HepG2 (cell line): ENCODE results near the gene MMUT. TPM values are rescaled to one million over a fixed set of nuclear protein-coding genes. Genes with fewer than 3 reads are reported as not detected.

Experiments
- CHD2 ChIP-seq: IDR thresholded peaks from 2 replicates; pipeline ENCODE4 v1.6.1; 2011; ENCODE audit warnings: low read depth, low read length, improper control_type of control experiment
- FOXM1 ChIP-seq: sonication (generic); formaldehyde crosslinking; IDR thresholded peaks from 2 replicates; pipeline ENCODE4 v1.5.0; 2020; ENCODE audit warnings: missing genetic modification reagents
- HCFC1 ChIP-seq: fragments of 150-350 bp; IDR thresholded peaks from 2 replicates; pipeline ENCODE4 v1.6.1; 2014; ENCODE audit warnings: low read depth, low read length
- HNRNPL ChIP-seq: fragments of 200-400 bp; formaldehyde crosslinking; IDR thresholded peaks from 2 replicates; pipeline ENCODE4 v1.6.1; 2017; ENCODE audit warnings: mild to moderate bottlenecking, low read depth, low read length
- KLF12 ChIP-seq: sonication (generic); formaldehyde crosslinking; IDR thresholded peaks from 2 replicates; pipeline ENCODE4 v1.4.0; 2020; ENCODE audit warnings: missing genetic modification reagents, borderline replicate concordance
- LCORL ChIP-seq, 2 experiments: fragments of 450-650 bp in 1 of 2; sonication (generic) in 1 of 2; formaldehyde crosslinking in 1 of 2; IDR thresholded peaks; 2 replicates each; pipeline versions ENCODE4 v1.5.0 to v1.6.1; 2017 to 2020; ENCODE audit warnings: antibody characterized with exemption in 1 of 2, missing genetic modification reagents in 1 of 2
- MAFG ChIP-seq: sonication (generic); formaldehyde crosslinking; IDR thresholded peaks from 2 replicates; pipeline ENCODE4 v1.5.1; 2020; ENCODE audit warnings: mild to moderate bottlenecking, missing genetic modification reagents
- NFKB2 ChIP-seq: sonication (generic); formaldehyde crosslinking; IDR thresholded peaks from 2 replicates; pipeline ENCODE4 v1.4.0; 2020; ENCODE audit warnings: missing genetic modification reagents, borderline replicate concordance
- NPAS2 ChIP-seq: sonication (generic); formaldehyde crosslinking; IDR thresholded peaks from 2 replicates; pipeline ENCODE4 v1.8.0; 2022; ENCODE audit warnings: mild to moderate bottlenecking, missing genetic modification reagents, borderline replicate concordance
- PAF1 ChIP-seq: IDR thresholded peaks from 2 replicates; pipeline ENCODE4 v1.6.1; 2016; ENCODE audit warnings: missing genetic modification reagents, missing compliant biosample characterization
- RBM22 ChIP-seq: fragments of 200-400 bp; formaldehyde crosslinking; optimal IDR thresholded peaks from 2 replicates; pipeline ENCODE3; 2017; ENCODE audit warnings: mild to moderate bottlenecking, low read length, moderate library complexity
- REPIN1 ChIP-seq: sonication (generic); formaldehyde crosslinking; IDR thresholded peaks from 2 replicates; pipeline ENCODE4 v1.8.0; 2022; ENCODE audit warnings: missing genetic modification reagents, low read depth, mild to moderate bottlenecking, borderline replicate concordance
- SIN3B ChIP-seq: fragments of 150-350 bp; IDR thresholded peaks from 2 replicates; pipeline ENCODE4 v1.6.1; 2014; ENCODE audit warnings: low read length
- THYN1 ChIP-seq: sonication (generic); formaldehyde crosslinking; IDR thresholded peaks from 2 replicates; pipeline ENCODE4 v1.8.1; 2023; ENCODE audit warnings: low read depth, mild to moderate bottlenecking, moderate library complexity, missing genetic modification reagents, borderline replicate concordance
- ZBTB1 ChIP-seq: sonication (generic); formaldehyde crosslinking; IDR thresholded peaks from 2 replicates; pipeline ENCODE4 v1.4.0; 2020; ENCODE audit warnings: missing genetic modification reagents, borderline replicate concordance
- ZBTB38 ChIP-seq: sonication (generic); formaldehyde crosslinking; IDR thresholded peaks from 2 replicates; pipeline ENCODE4 v1.5.1; 2020; ENCODE audit warnings: mild to moderate bottlenecking, missing genetic modification reagents
- ZNF20 ChIP-seq: sonication (generic); formaldehyde crosslinking; IDR thresholded peaks from 2 replicates; pipeline ENCODE4 v1.4.0; 2020; ENCODE audit warnings: mild to moderate bottlenecking, moderate library complexity, missing genetic modification reagents
- ZNF556 ChIP-seq: sonication (generic); formaldehyde crosslinking; IDR thresholded peaks from 2 replicates; pipeline ENCODE4 v1.4.0; 2020; ENCODE audit warnings: mild to moderate bottlenecking, missing genetic modification reagents, borderline replicate concordance
- ZNF879 ChIP-seq: sonication (generic); formaldehyde crosslinking; IDR thresholded peaks from 2 replicates; pipeline ENCODE4 v1.8.1; 2023; ENCODE audit warnings: missing genetic modification reagents
- ZZZ3 ChIP-seq: sonication (generic); formaldehyde crosslinking; IDR thresholded peaks from 2 replicates; pipeline ENCODE4 v1.4.0; 2020; ENCODE audit warnings: missing genetic modification reagents, mild to moderate bottlenecking, borderline replicate concordance
- polyA plus RNA-seq, 8 experiments: library from polyadenylated mRNA; depleted of rRNA in 3 of 8; stranded (reverse) in 7 of 8; unstranded in 1 of 8; fragments of >200 nt; fragmentation: Illumina TruSeq in 4 of 8; extraction: Trizol in 4 of 8; gene quantifications; 2 replicates each; pipeline versions ENCODE4 v1.2.1 to v1.2.3, GENCODE V29; 2011 to 2016; ENCODE audit warnings: low read depth in 4 of 8, missing spikeins in 1 of 8, mixed read lengths in 1 of 8; ENCODE audit not compliant: insufficient read depth in 1 of 8
- total RNA-seq, 5 experiments: library from RNA; depleted of rRNA; stranded (reverse); fragments of >200 nt; fragmentation: Illumina TruSeq; extraction: Trizol; gene quantifications; 2 replicates each; pipeline ENCODE4 v1.2.3, GENCODE V29; 2016; ENCODE audit warnings: low read depth in 1 of 5
- TF ChIP-seq, protein P1 (sequence below): sonication (generic); formaldehyde crosslinking; IDR thresholded peaks from 2 replicates; pipeline ENCODE4 v1.4.0; 2020; ENCODE audit warnings: missing genetic modification reagents
- TF ChIP-seq, protein P2 (sequence below): sonication (generic); formaldehyde crosslinking; IDR thresholded peaks from 2 replicates; pipeline ENCODE4 v1.8.1; 2022; ENCODE audit warnings: low read depth, mild to moderate bottlenecking, missing genetic modification reagents
- TF ChIP-seq, protein P3 (sequence below): sonication (generic); formaldehyde crosslinking; IDR thresholded peaks from 2 replicates; pipeline ENCODE4 v1.5.0; 2020; ENCODE audit warnings: mild to moderate bottlenecking, low read depth, missing genetic modification reagents, borderline replicate concordance
- TF ChIP-seq, protein P4 (sequence below): sonication (generic); formaldehyde crosslinking; IDR thresholded peaks from 2 replicates; pipeline ENCODE4 v1.5.0; 2020; ENCODE audit warnings: mild to moderate bottlenecking, missing genetic modification reagents
- TF ChIP-seq, protein P5 (sequence below): sonication (generic); formaldehyde crosslinking; IDR thresholded peaks from 2 replicates; pipeline ENCODE4 v1.5.1; 2020; ENCODE audit warnings: missing genetic modification reagents, mild to moderate bottlenecking, borderline replicate concordance

MMUT gene
- total and polyA plus RNA-seq, 2 of the 13 experiments (the other 11 are each of a cell fraction or from before 2014, with no cell fraction given): 16.1 to 20.5 TPM

DNA sequence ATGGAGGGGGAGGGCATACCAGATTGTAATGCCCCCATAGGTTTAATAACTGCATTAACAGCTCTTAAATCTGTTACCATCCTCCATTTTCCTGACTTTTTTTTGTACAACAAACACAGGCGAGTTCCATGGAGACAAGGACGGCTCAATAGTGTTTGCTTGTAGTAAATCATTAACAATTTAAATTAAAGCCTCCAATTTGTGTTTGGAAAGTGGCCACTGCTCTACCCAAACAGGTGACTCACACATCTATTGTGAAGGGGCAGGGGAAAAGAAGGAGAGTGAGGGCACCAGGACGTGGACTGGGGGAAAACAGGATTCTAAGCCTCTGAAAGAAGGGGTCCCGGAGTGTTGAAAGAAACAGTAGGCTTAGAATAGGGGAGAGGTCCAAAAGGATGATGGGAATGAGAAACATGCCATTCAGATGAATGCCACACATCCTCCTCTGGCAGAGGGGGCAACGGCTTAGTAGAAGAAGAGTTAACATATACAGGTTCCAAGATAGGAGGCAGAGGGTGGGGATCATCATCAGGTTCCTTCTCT, 43.6 kb upstream of the MMUT start (continued):
- no peak for TF ChIP-seq ZNF556 (CRISPR knock-in tag)
- TF ChIP-seq, protein P1, sequence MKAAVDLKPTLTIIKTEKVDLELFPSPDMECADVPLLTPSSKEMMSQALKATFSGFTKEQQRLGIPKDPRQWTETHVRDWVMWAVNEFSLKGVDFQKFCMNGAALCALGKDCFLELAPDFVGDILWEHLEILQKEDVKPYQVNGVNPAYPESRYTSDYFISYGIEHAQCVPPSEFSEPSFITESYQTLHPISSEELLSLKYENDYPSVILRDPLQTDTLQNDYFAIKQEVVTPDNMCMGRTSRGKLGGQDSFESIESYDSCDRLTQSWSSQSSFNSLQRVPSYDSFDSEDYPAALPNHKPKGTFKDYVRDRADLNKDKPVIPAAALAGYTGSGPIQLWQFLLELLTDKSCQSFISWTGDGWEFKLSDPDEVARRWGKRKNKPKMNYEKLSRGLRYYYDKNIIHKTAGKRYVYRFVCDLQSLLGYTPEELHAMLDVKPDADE (CRISPR knock-in tag): no peak
- TF ChIP-seq, protein P2, sequence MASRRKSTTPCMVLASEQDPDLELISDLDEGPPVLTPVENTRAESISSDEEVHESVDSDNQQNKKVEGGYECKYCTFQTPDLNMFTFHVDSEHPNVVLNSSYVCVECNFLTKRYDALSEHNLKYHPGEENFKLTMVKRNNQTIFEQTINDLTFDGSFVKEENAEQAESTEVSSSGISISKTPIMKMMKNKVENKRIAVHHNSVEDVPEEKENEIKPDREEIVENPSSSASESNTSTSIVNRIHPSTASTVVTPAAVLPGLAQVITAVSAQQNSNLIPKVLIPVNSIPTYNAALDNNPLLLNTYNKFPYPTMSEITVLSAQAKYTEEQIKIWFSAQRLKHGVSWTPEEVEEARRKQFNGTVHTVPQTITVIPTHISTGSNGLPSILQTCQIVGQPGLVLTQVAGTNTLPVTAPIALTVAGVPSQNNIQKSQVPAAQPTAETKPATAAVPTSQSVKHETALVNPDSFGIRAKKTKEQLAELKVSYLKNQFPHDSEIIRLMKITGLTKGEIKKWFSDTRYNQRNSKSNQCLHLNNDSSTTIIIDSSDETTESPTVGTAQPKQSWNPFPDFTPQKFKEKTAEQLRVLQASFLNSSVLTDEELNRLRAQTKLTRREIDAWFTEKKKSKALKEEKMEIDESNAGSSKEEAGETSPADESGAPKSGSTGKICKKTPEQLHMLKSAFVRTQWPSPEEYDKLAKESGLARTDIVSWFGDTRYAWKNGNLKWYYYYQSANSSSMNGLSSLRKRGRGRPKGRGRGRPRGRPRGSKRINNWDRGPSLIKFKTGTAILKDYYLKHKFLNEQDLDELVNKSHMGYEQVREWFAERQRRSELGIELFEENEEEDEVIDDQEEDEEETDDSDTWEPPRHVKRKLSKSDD (CRISPR knock-in tag): no peak
- peak; percentile 42; the same call in 1 of the 2 replicates for TF ChIP-seq REPIN1 (CRISPR knock-in tag)
- TF ChIP-seq LCORL (IDR thresholded peaks at IDR 0.05): 0 out of 2 replicates have a peak, but pooled peaks have one; percentile 47
- TF ChIP-seq LCORL (CRISPR knock-in tag; IDR thresholded peaks at IDR 0.05): peak; percentile 73; the same call in 1 of the 2 replicates
- no peak for TF ChIP-seq ZNF20
- TF ChIP-seq HNRNPL: no peak
- TF ChIP-seq FOXM1 (CRISPR knock-in tag): no peak
- no peak for TF ChIP-seq MAFG (CRISPR knock-in tag)
- TF ChIP-seq RBM22: no peak
- no peak for TF ChIP-seq CHD2
- TF ChIP-seq, protein P3, sequence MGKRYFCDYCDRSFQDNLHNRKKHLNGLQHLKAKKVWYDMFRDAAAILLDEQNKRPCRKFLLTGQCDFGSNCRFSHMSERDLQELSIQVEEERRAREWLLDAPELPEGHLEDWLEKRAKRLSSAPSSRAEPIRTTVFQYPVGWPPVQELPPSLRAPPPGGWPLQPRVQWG (CRISPR knock-in tag): no peak
- TF ChIP-seq ZBTB38: no peak
- TF ChIP-seq ZNF879 (CRISPR knock-in tag): no peak
- TF ChIP-seq KLF12 (CRISPR knock-in tag): no peak
- TF ChIP-seq, protein P4, sequence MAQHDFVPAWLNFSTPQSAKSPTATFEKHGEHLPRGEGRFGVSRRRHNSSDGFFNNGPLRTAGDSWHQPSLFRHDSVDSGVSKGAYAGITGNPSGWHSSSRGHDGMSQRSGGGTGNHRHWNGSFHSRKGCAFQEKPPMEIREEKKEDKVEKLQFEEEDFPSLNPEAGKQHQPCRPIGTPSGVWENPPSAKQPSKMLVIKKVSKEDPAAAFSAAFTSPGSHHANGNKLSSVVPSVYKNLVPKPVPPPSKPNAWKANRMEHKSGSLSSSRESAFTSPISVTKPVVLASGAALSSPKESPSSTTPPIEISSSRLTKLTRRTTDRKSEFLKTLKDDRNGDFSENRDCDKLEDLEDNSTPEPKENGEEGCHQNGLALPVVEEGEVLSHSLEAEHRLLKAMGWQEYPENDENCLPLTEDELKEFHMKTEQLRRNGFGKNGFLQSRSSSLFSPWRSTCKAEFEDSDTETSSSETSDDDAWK: no peak
- TF ChIP-seq NFKB2: no peak
- TF ChIP-seq SIN3B: no peak
- TF ChIP-seq THYN1 (CRISPR knock-in tag): no peak
- no peak for TF ChIP-seq HCFC1
- TF ChIP-seq NPAS2 (CRISPR knock-in tag): no peak
- no peak for TF ChIP-seq ZZZ3 (CRISPR knock-in tag)
- no peak for TF ChIP-seq ZBTB1 (CRISPR knock-in tag)
- TF ChIP-seq, protein P5, sequence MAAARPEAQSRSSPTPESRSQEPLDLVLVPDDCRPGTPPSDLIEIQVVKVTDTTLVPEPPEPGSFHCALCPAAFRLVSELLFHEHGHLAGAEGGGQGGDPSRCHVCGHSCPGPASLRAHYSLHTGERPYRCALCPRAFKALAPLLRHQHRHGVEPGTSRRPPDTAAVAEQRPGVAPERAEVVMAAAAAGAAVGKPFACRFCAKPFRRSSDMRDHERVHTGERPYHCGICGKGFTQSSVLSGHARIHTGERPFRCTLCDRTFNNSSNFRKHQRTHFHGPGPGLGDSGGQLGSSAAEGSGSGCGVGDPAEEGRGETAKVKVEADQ: no peak
- no peak for TF ChIP-seq PAF1
